Tibial nerve (tissue), 4 donors: ENCODE results near the gene VSTM4. TPM values are rescaled to one million over a fixed set of nuclear protein-coding genes. Genes with fewer than 3 reads are reported as not detected.
A peak's percentile ranks its signal among the peaks of the same experiment; 100 is the strongest.

ENCODE experiments used
- DNase-seq, 2 donors: peaks; one replicate each; pipeline ENCODE4 v3.0.0-alpha.2; 2019; ENCODE audit warnings: low spot score in 2 of 2
- H3K27ac ChIP-seq, 4 donors: fragments of 200-600 bp; sonication (generic) in 3 of 4; one replicate each; pipeline ENCODE4 v1.5.1; 2017 to 2019; ENCODE audit warnings: mild to moderate bottlenecking in 1 of 4
- H3K27me3 ChIP-seq, 2 donors: fragments of 200-600 bp; sonication (generic) in 1 of 2; one replicate each; pipeline versions ENCODE4 v1.5.1 to v1.6.0; 2017 to 2019
- H3K36me3 ChIP-seq, 3 donors: fragments of 200-600 bp; sonication (generic); one replicate each; pipeline ENCODE4 v1.5.1; 2018 to 2019
- H3K4me1 ChIP-seq, 4 donors: fragments of 200-600 bp; sonication (generic) in 3 of 4; one replicate each; pipeline ENCODE4 v1.5.1; 2017 to 2019
- H3K4me3 ChIP-seq, 4 donors: fragments of 200-600 bp; sonication (generic) in 3 of 4; one replicate each; pipeline ENCODE4 v1.5.1; 2017 to 2019; ENCODE audit warnings: mild to moderate bottlenecking in 1 of 4, moderate library complexity in 1 of 4
- H3K9me3 ChIP-seq, 4 donors: fragments of 200-600 bp; sonication (generic) in 3 of 4; one replicate each; pipeline ENCODE4 v1.5.1; 2017 to 2019
- CTCF ChIP-seq, 5 experiments: fragments of 200-600 bp in 3 of 5; fragments of 450-650 bp in 2 of 5; sonication (generic) in 3 of 5; IDR thresholded peaks; one replicate each; pipeline ENCODE4 v1.5.1; 2016 to 2019; ENCODE audit warnings: antibody characterized with exemption in 5 of 5, mild to moderate bottlenecking in 3 of 5, moderate library complexity in 2 of 5
- EP300 ChIP-seq, 2 donors: sonication (generic); formaldehyde crosslinking; IDR thresholded peaks; one replicate each; pipeline ENCODE4 v1.6.1; 2017; ENCODE audit warnings: antibody characterized with exemption in 2 of 2, mild to moderate bottlenecking in 1 of 2
- POLR2A ChIP-seq, 2 donors: fragments of 450-650 bp; IDR thresholded peaks; one replicate each; pipeline ENCODE4 v1.6.1; 2017; ENCODE audit warnings: antibody characterized with exemption in 2 of 2, mild to moderate bottlenecking in 2 of 2, moderate library complexity in 2 of 2
- WGBS, 2 donors: methylation state at CpG; one replicate each; pipeline ENCODE4 v1.1.5; 2018; 5-methylcytosine and 5-hydroxymethylcytosine counted together
- total RNA-seq, 4 donors: library from RNA; depleted of rRNA; stranded (reverse); fragments of >200 nt; gene quantifications; one replicate each; pipeline ENCODE4 v1.1.0, GENCODE V29; 2016

The VSTM4 gene
- total RNA-seq, 4 donors from 2014 or later: 9.8 to 18.2 (median 12.8) TPM

- Histone ChIP-seq H3K27ac (no peak overlapping the region), H3K4me1 (peaks cover 0 to 31% (median 6%) of the 10 kb centered on the region in 4 donors), H3K9me3 (peaks cover 0 to 10% (median 4%) of the 10 kb centered on the region in 4 donors), H3K4me3 (no peak overlapping the region), H3K27me3 (no peaks in the 10 kb centered on the region), H3K36me3 (no peaks in the 10 kb centered on the region)
- TF ChIP-seq POLR2A (IDR thresholded peaks at IDR 0.05) (no peak), CTCF (IDR thresholded peaks at IDR 0.05) (no peak), EP300 (IDR thresholded peaks at IDR 0.05) (no peak)
- no peak for DNase-seq
- 86 to 94% methylated on average over 13 of the region's 13 CpGs for WGBS, 2 donors
These were observed 23.7 kb downstream of the VSTM4 start for GRCh38 chr10:49091450-49092210.

DNA sequence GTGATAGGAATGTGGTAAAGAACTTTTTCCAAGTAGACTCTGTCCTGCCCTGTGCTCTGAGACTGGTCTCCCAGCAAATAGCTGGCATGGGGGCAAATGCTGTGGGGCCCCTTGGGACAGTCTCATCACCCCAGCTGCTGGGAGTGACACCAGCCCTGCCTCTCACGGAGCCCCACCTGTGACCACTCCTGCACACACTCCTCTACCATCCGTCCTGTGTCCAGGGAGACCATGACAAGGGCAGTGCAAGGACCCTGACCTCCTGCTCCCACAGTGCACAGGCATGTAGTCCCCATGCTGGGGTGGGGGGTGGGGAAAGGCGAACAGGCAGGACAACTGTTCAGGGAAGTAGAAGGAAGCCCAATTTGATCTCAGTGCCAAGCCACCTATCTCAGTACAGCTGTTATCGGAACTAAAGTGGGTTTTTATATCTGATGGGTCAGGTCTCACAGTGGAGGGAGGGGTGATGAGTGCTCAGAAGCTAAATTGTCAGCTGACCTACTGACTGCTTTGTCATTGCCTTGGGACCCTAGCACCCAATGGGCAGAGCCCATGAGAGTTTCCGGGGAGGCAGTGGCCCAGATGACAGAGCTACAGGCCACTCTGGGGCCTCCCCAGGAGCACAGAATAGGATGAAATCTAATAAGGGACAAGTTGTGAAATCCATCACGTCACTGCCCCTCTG lies 24.5 kb downstream of the VSTM4 start:
- H3K4me3 ChIP-seq: no peak overlapping the region
- TF ChIP-seq CTCF (IDR thresholded peaks at IDR 0.05) (no peak), EP300 (IDR thresholded peaks at IDR 0.05) (no peak), POLR2A (IDR thresholded peaks at IDR 0.05) (no peak)
- H3K9me3 ChIP-seq: peaks cover 0 to 17% (median 4%) of the 10 kb centered on the region in 4 donors
- H3K36me3 ChIP-seq: no peaks in the 10 kb centered on the region
- peaks cover 0 to 31% (median 6%) of the 10 kb centered on the region in 4 donors for H3K4me1 ChIP-seq
- no peaks in the 10 kb centered on the region for H3K27me3 ChIP-seq
- H3K27ac ChIP-seq: peak overlapping the region in 1 of 4 donors; percentile 26
- no peak for DNase-seq
- 87 to 88% methylated on average over 5 to 6 of the region's 6 CpGs for WGBS, 2 donors

GRCh38 chr10:49090189-49090575 lies 25.1 kb downstream of the VSTM4 start:
- peak overlapping the region in 1 of 4 donors; percentile 25 for H3K27ac ChIP-seq
- DNase-seq: no peak

DNA sequence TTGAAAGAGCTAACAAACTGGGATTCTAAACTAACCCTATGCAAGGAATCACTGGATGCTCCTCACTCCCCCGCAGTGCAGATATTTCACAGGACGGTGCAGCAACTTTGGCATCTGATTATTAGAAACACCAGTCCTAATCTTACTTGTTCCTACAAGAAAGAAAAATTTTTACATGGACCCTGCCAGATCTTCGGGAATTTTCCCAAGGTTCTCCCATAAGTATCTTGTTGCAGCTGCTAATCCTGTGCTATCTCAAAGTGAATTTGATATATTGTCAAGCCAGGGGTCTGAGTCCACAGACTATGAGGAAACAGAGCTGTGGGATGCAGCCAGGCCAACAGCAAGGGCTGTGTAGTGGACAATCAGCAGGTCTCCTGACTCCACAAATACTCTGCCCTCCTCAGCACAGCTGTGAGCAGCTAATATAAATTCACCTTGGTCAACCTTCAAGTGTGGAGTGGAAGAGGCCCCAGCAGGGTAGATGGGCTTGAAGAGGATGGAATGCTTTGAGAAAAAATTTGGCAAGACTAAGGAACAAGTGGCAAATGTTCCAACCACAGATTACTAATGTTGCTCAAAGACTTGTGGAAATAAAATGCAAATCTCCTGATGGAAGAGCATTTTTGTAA lies 25.6 kb downstream of the VSTM4 start:
- Histone ChIP-seq H3K4me1 (peaks cover 0 to 30% (median 5%) of the 10 kb centered on the region in 4 donors), H3K9me3 (peaks cover 0 to 17% (median 4%) of the 10 kb centered on the region in 4 donors), H3K27ac (peak overlapping the region in 1 of 4 donors; percentile 8), H3K36me3 (no peaks in the 10 kb centered on the region), H3K4me3 (no peak overlapping the region), H3K27me3 (peaks cover 0 to 2% of the 10 kb centered on the region in 2 donors)
- TF ChIP-seq POLR2A (IDR thresholded peaks at IDR 0.05): no peak
- no peak for TF ChIP-seq EP300 (IDR thresholded peaks at IDR 0.05)
- no peak for TF ChIP-seq CTCF (IDR thresholded peaks at IDR 0.05)
- 67 to 69% methylated on average over 3 of the region's 3 CpGs for WGBS, 2 donors
- DNase-seq: no peak

More at GRCh38 chr10:49090189-49090575, 25.1 kb downstream of the VSTM4 start:
- 41 to 46% methylated on average over 1 of the region's 1 CpG for WGBS, 2 donors
- Histone ChIP-seq H3K9me3 (peaks cover 0 to 17% (median 4%) of the 10 kb centered on the region in 4 donors), H3K4me1 (peaks cover 0 to 30% (median 6%) of the 10 kb centered on the region in 4 donors), H3K27me3 (peaks cover 0 to 2% of the 10 kb centered on the region in 2 donors), H3K4me3 (no peak overlapping the region), H3K36me3 (no peaks in the 10 kb centered on the region)
- TF ChIP-seq POLR2A (IDR thresholded peaks at IDR 0.05) (no peak), EP300 (IDR thresholded peaks at IDR 0.05) (no peak), CTCF (IDR thresholded peaks at IDR 0.05) (no peak)
